ENCODE data around the gene MRPS26.

Gene MRPS26

DNA sequence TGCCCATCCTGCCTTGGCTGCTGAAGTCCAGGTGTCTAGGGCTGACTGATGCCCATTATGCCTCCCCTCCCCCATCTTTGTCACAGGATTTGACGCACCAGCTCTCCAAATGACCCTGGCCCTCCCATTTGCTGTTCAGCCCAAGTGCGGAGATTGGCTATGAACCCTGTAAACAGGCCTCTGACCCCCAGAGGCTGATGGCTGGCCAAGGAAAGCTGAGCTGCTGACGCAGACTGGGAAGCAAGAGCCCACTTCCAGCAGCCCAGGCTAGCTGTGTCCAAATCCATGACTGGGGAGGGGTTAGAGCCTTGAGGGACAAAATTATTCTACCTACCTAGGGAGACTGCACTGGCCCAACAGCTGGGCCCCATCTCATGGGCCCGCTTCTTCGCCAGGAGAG lies 3.2 kb upstream of the MRPS26 start:
- TF ChIP-seq, protein P1, sequence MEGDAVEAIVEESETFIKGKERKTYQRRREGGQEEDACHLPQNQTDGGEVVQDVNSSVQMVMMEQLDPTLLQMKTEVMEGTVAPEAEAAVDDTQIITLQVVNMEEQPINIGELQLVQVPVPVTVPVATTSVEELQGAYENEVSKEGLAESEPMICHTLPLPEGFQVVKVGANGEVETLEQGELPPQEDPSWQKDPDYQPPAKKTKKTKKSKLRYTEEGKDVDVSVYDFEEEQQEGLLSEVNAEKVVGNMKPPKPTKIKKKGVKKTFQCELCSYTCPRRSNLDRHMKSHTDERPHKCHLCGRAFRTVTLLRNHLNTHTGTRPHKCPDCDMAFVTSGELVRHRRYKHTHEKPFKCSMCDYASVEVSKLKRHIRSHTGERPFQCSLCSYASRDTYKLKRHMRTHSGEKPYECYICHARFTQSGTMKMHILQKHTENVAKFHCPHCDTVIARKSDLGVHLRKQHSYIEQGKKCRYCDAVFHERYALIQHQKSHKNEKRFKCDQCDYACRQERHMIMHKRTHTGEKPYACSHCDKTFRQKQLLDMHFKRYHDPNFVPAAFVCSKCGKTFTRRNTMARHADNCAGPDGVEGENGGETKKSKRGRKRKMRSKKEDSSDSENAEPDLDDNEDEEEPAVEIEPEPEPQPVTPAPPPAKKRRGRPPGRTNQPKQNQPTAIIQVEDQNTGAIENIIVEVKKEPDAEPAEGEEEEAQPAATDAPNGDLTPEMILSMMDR (IDR thresholded peaks at IDR 0.05; ENCODE audit: low read depth, low read length), result no peak
- H3K4me3 ChIP-seq (replicated peaks in 1 of 2; ENCODE audit: low read depth in 2 of 2, low read length in 2 of 2), result no peak overlapping the region
- no peak for DNase-seq (ENCODE audit: low read depth in 2 of 2)

DNA sequence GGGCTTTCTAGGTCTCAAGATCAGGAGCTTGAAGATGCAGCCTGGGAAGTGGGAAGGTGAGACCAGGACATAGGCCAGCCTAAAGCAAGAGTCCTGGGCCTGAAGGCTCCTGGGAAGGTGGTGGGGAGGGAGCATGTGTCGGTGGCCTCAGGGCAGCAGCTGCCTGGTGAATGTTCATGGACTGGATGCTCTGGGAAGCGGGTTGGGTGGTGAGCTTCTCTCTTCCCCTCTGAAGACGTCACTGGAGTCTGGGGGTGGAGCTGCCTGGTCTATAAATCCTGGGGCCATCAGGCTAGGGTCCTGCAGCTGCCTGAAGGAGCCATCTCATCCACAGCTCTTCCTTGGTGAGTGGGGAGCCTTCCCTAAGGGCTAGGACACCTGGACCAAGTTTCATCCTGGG lies 2.5 kb upstream of the MRPS26 start, which contains the start of gene GNRH2:
Gene GNRH2, plus strand, starts transcription at position 301 of the 400 bp plus-strand sequence. CDS start 793 bp downstream, outside the sequence.
- TF ChIP-seq, protein P1 (IDR thresholded peaks at IDR 0.05; ENCODE audit: low read depth, low read length), result no peak
- H3K4me3 ChIP-seq (replicated peaks in 1 of 2; ENCODE audit: low read depth in 2 of 2, low read length in 2 of 2), result no peak within 1 kb of the TSS
- no peak for DNase-seq (ENCODE audit: low read depth in 2 of 2)

DNA sequence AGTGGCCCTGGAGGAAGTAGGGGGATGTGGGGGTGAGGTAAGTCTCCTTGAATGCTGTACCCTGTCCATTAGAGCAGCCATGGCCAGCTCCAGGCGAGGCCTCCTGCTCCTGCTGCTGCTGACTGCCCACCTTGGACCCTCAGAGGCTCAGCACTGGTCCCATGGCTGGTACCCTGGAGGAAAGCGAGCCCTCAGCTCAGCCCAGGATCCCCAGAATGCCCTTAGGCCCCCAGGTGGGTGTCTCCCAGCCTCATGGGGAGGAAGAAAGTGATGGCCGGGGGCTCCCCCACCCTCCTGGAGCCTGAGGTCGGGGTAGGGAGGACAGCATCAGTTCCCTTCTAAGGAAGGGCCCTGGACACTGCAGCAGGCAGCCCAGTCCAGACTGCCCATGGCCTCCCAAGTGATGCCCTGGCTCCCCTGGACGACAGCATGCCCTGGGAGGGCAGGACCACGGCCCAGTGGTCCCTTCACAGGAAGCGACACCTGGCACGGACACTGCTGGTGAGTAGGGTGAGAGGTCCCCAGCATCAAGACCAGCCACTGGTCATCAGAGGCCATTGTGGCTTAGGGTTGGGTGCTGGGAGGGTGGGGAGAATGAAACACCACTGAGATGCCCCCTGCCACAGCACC lies 1.4 kb upstream of the MRPS26 start:
- no peak overlapping the region for H3K4me3 ChIP-seq (replicated peaks in 1 of 2; ENCODE audit: low read depth in 2 of 2, low read length in 2 of 2)
- no peak for DNase-seq (ENCODE audit: low read depth in 2 of 2)
- TF ChIP-seq, protein P1 (IDR thresholded peaks at IDR 0.05; ENCODE audit: low read depth, low read length), result no peak

DNA sequence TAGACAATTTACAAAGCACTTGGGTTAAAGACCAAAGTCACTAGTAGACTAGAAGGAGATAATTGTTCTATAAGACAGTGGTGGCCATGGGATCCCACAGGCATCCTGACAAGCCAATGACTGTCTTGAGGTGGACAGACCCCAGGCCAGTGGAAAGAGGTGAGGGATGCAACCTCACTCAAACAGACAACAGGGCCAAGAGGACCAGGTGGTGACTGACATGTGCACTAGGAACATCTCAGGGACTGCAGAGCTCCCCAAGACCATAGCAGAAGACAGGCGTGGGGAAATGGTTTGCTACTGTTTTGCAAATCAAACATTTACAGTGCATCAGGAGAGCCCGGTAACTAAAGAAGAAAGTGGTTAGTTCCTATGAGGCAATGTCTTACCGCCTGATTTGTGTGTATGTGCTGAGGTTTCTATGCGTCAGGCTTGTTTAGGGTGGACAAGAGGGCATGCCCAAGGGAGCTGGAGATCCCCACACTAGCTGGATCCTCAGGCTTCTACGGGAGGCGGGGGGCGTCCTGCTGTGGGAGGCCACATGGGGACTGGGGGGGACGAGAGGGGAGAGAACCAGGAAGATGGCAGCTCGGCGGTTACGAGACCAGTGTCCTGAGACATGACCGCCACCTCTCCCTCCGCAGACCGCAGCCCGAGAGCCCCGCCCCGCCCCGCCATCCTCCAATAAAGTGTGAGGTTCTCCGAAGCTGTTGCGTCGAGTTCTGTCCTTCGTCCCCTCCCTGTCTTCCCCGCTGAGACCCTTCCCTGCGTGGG lies 623 bp upstream of the MRPS26 start:
- peak overlapping the region; percentile 82 to 90 for H3K4me3 ChIP-seq (replicated peaks in 1 of 2; ENCODE audit: low read depth in 2 of 2, low read length in 2 of 2)
- TF ChIP-seq, protein P1 (IDR thresholded peaks at IDR 0.05; ENCODE audit: low read depth, low read length), result no peak
- DNase-seq (ENCODE audit: low read depth in 2 of 2), result peak; percentile 72 to 84

DNA sequence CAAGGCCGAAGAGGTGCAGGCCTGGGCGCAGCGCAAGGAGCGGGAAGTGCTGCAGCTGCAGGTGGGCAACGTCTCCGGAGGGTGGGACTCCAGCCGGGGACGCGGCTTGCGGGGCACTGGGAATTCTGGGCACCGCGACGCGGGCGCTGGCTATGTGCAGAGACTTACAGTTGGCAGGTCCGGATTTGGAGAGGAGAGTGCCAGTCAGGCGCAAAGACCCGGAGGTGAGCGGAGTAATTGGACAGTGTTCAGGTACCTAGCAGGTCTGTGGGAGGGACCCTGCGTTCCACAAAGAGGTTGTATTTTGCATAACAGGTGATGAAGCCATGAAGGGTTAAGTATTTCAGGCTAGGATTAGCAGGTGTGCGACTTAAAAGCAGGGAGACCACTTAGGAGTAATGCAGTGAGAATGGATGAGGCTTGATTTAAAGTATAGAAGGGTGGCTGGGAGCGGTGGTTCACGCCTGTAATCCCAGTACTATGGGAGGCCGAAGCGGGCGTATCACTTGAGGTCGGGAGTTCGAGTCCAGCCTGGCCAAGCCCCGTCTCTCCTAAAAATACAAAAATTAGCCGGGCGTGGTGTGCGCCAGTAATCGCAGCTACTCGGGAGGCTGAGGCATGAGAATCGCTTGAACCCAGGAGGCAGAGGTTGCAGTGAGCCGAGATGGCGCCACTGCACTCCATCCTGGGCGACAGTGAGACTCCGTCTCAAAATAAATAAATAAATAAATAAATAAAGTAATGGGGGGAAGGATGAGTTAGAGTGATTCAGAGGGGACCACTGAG lies 1.0 kb downstream of the MRPS26 start:
- peak in 1 of 2 donors; percentile 23 for DNase-seq (ENCODE audit: low read depth in 2 of 2)
- peak overlapping the region; percentile 82 to 90 for H3K4me3 ChIP-seq (replicated peaks in 1 of 2; ENCODE audit: low read depth in 2 of 2, low read length in 2 of 2)
- TF ChIP-seq, protein P1 (IDR thresholded peaks at IDR 0.05; ENCODE audit: low read depth, low read length), result no peak

DNA sequence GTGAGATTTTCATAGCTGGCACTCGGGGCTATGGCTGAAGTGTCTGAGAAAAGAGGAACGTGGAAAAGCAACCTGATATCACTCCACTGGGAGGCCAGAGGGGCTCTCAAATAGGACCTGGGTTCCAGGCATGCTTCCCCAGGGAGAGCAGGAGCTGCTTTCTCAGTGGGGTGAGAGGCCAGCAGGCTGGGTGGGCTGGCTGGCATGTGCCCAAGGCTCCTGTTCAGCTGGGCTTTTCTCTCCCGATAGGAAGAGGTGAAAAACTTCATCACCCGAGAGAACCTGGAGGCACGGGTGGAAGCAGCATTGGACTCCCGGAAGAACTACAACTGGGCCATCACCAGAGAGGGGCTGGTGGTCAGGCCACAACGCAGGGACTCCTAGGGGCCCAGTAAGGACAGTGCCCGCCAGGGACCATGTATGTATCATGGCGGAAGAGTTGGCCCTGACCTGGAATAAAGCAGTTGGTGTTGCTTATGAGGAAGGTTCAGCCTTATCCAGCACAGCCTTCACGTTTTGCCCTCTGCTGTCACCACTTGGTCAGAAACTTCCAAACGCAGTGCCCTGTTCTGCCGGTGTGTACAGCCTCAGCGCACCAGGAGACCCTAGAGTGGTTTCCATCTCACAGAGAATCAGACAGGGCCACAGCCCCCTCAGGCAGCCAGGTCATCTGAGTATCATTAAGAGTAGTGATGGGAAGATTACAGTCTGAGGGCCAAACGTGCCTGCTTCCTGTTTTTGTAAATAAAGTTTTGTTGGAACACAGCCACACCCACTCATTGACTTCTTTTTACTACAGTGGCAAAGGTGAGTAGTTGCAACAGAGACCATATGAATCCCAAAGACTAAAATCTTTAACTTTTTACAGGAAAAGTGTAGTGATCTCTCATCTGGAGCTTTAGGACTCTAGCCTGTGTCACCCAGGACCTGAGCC lies 1.9 kb downstream of the MRPS26 start:
- DNase-seq (ENCODE audit: low read depth in 2 of 2), result no peak
- TF ChIP-seq, protein P1 (IDR thresholded peaks at IDR 0.05; ENCODE audit: low read depth, low read length), result no peak
- H3K4me3 ChIP-seq (replicated peaks in 1 of 2; ENCODE audit: low read depth in 2 of 2, low read length in 2 of 2), result no peak overlapping the region
